ENCODE data around the gene TFPT. TPM values are rescaled to one million over a fixed set of nuclear protein-coding genes. Genes with fewer than 3 reads are reported as not detected.

TFPT gene
- total and polyA plus RNA-seq, 2 of the 13 experiments (the other 11 are each of a cell fraction or from before 2014, with no cell fraction given) = 8.4 to 10.7 TPM

GRCh38 chr19:54099190-54099902 lies 16.1 kb downstream of the TFPT start:
- CTCF ChIA-PET (ENCODE audit: low intra/inter-chr PET ratio, low total read pairs) = no interaction called here
- ATAC-seq = no peak

More at GRCh38 chr19:54099190-54099902, 16.1 kb downstream of the TFPT start:
- TF ChIP-seq ASH2L (IDR thresholded peaks at IDR 0.05; ENCODE audit: insufficient read length, low read depth, low read length) (no peak), ATF1 (CRISPR knock-in tag; IDR thresholded peaks at IDR 0.05) (no peak), ZFP62 (CRISPR knock-in tag; IDR thresholded peaks at IDR 0.05) (no peak), JUND (CRISPR knock-in tag; IDR thresholded peaks at IDR 0.05) (no peak), ZBTB1 (CRISPR knock-in tag; IDR thresholded peaks at IDR 0.05; ENCODE audit: borderline replicate concordance) (no peak), POLR2AphosphoS5 (IDR thresholded peaks at IDR 0.05; ENCODE audit: low read depth, low read length) (no peak), U2AF2 (IDR thresholded peaks at IDR 0.05; ENCODE audit: low read depth, low read length) (no peak), NFYC (CRISPR knock-in tag; IDR thresholded peaks at IDR 0.05) (no peak), PHB2 (IDR thresholded peaks at IDR 0.05; ENCODE audit: partially characterized antibody) (no peak), FOXM1 (CRISPR knock-in tag; IDR thresholded peaks at IDR 0.05) (no peak), ATM (IDR thresholded peaks at IDR 0.05; ENCODE audit: borderline replicate concordance) (no peak), MEIS2 (CRISPR knock-in tag; IDR thresholded peaks at IDR 0.05) (no peak), HES4 (CRISPR knock-in tag; IDR thresholded peaks at IDR 0.05; ENCODE audit: borderline replicate concordance) (no peak)
- TF ChIP-seq, protein P1, sequence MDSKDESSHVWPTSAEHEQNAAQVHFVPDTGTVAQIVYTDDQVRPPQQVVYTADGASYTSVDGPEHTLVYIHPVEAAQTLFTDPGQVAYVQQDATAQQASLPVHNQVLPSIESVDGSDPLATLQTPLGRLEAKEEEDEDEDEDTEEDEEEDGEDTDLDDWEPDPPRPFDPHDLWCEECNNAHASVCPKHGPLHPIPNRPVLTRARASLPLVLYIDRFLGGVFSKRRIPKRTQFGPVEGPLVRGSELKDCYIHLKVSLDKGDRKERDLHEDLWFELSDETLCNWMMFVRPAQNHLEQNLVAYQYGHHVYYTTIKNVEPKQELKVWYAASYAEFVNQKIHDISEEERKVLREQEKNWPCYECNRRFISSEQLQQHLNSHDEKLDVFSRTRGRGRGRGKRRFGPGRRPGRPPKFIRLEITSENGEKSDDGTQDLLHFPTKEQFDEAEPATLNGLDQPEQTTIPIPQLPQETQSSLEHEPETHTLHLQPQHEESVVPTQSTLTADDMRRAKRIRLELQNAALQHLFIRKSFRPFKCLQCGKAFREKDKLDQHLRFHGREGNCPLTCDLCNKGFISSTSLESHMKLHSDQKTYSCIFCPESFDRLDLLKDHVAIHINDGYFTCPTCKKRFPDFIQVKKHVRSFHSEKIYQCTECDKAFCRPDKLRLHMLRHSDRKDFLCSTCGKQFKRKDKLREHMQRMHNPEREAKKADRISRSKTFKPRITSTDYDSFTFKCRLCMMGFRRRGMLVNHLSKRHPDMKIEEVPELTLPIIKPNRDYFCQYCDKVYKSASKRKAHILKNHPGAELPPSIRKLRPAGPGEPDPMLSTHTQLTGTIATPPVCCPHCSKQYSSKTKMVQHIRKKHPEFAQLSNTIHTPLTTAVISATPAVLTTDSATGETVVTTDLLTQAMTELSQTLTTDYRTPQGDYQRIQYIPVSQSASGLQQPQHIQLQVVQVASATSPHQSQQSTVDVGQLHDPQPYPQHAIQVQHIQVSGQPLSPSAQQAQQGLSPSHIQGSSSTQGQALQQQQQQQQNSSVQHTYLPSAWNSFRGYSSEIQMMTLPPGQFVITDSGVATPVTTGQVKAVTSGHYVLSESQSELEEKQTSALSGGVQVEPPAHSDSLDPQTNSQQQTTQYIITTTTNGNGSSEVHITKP (CRISPR knock-in tag; IDR thresholded peaks at IDR 0.05; ENCODE audit: low read depth) = no peak
- TF ChIP-seq, protein P2, sequence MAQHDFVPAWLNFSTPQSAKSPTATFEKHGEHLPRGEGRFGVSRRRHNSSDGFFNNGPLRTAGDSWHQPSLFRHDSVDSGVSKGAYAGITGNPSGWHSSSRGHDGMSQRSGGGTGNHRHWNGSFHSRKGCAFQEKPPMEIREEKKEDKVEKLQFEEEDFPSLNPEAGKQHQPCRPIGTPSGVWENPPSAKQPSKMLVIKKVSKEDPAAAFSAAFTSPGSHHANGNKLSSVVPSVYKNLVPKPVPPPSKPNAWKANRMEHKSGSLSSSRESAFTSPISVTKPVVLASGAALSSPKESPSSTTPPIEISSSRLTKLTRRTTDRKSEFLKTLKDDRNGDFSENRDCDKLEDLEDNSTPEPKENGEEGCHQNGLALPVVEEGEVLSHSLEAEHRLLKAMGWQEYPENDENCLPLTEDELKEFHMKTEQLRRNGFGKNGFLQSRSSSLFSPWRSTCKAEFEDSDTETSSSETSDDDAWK (CRISPR knock-in tag; IDR thresholded peaks at IDR 0.05) = no peak
- TF ChIP-seq, protein P3, sequence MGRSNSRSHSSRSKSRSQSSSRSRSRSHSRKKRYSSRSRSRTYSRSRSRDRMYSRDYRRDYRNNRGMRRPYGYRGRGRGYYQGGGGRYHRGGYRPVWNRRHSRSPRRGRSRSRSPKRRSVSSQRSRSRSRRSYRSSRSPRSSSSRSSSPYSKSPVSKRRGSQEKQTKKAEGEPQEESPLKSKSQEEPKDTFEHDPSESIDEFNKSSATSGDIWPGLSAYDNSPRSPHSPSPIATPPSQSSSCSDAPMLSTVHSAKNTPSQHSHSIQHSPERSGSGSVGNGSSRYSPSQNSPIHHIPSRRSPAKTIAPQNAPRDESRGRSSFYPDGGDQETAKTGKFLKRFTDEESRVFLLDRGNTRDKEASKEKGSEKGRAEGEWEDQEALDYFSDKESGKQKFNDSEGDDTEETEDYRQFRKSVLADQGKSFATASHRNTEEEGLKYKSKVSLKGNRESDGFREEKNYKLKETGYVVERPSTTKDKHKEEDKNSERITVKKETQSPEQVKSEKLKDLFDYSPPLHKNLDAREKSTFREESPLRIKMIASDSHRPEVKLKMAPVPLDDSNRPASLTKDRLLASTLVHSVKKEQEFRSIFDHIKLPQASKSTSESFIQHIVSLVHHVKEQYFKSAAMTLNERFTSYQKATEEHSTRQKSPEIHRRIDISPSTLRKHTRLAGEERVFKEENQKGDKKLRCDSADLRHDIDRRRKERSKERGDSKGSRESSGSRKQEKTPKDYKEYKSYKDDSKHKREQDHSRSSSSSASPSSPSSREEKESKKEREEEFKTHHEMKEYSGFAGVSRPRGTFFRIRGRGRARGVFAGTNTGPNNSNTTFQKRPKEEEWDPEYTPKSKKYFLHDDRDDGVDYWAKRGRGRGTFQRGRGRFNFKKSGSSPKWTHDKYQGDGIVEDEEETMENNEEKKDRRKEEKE (IDR thresholded peaks at IDR 0.05) = no peak
- FAIRE-seq = no peak
- in situ Hi-C loops (cut with HindIII; ENCODE audit: extremely low pct_ligation_motif_present, low pct_unique_long_range_greater_than_20kb) = no loop called here
- Histone ChIP-seq H3K4me3 (replicated peaks in 1 of 3; ENCODE audit: insufficient read depth in 1 of 3, low read depth in 2 of 3, low read length in 3 of 3) (no peak overlapping the region), H3K27me3 (ENCODE audit: control insufficient read depth in 1 of 2, insufficient read depth in 2 of 2, low read length in 2 of 2) (peaks cover 0 to 16% of the 10 kb centered on the region in 2 experiments; a peak in 1 of 5 replicates), H3K9me3 (ENCODE audit: low read length) (no peaks in the 10 kb centered on the region), H3K4me2 (ENCODE audit: low read depth, low read length) (no peak overlapping the region), H3K9ac (ENCODE audit: insufficient read depth, low read depth, low read length) (no peak overlapping the region), H3K36me3 (replicated peaks in 1 of 2; ENCODE audit: control insufficient read depth in 1 of 2, insufficient read depth in 2 of 2, low read length in 2 of 2) (no peaks in the 10 kb centered on the region), H3K27ac (ENCODE audit: extremely low read length, insufficient read depth, low read length) (no peak overlapping the region), H2AFZ (ENCODE audit: low read length) (no peak overlapping the region), H4K20me1 (ENCODE audit: insufficient read depth, low read length) (no peaks in the 10 kb centered on the region), H3K4me1 (ENCODE audit: insufficient read depth, low read length) (peaks cover 27% of the 10 kb centered on the region), H3K79me2 (ENCODE audit: insufficient read depth, low read length) (peaks cover 9% of the 10 kb centered on the region)
- intact Hi-C loops (cut with micrococcal nuclease; ENCODE audit: unreplicated experiment) = no loop called here
- no TSS peak for BruUV-seq (replicated peaks)
- 65% methylated on average over 12 of the region's 12 CpGs for WGBS (ENCODE audit: low lambda C conversion rate)
- no peak for DNase-seq (ENCODE audit: low spot score)
- POLR2A ChIA-PET = no interaction called here
